Hindlimb muscle (tissue), 1 donor: Measurements from ENCODE around the gene DPYSL3. TPM values are rescaled to one million over a fixed set of nuclear protein-coding genes. Genes with fewer than 3 reads are reported as not detected.

ENCODE experiments used
- DNase-seq: peaks from one replicate; pipeline ENCODE4 v3.0.0-alpha.2; 2013
- polyA plus RNA-seq: library from polyadenylated mRNA; unstranded; fragments of 120-200 nt; gene quantifications from one replicate; pipeline ENCODE4 v1.2.1, GENCODE V29; 2013; ENCODE audit not compliant: insufficient read length

DPYSL3 gene
- polyA plus RNA-seq, 1 donor: 81.7 TPM

- DNase-seq: peak; percentile 69
Measured at GRCh38 chr5:147472664-147473475, 37.0 kb downstream of the DPYSL3 start.

- DNase-seq: no peak
Measured at GRCh38 chr5:147467973-147468508, 41.8 kb downstream of the DPYSL3 start.

GRCh38 chr5:147466360-147466980 is 43.4 kb downstream of the DPYSL3 start:
- peak; percentile 70 for DNase-seq

GRCh38 chr5:147465747-147466146 is 44.1 kb downstream of the DPYSL3 start:
- no peak for DNase-seq

- no peak for DNase-seq
Measured at GRCh38 chr5:147464211-147464610, 45.7 kb downstream of the DPYSL3 start.

GRCh38 chr5:147461915-147462314 is 48.0 kb downstream of the DPYSL3 start:
- DNase-seq: no peak

GRCh38 chr5:147460380-147460779 is 49.5 kb downstream of the DPYSL3 start:
- no peak for DNase-seq

- DNase-seq: no peak
Measured at GRCh38 chr5:147458581-147458980, 51.3 kb downstream of the DPYSL3 start.

- no peak for DNase-seq
Measured at GRCh38 chr5:147455822-147456450, 53.9 kb downstream of the DPYSL3 start.

GRCh38 chr5:147454996-147455677 is 54.7 kb downstream of the DPYSL3 start:
- peak; percentile 81 for DNase-seq

GRCh38 chr5:147453875-147454814 is 55.7 kb downstream of the DPYSL3 start:
- peak; percentile 95 for DNase-seq

GRCh38 chr5:147452165-147452811 is 57.6 kb downstream of the DPYSL3 start:
- DNase-seq: no peak

- DNase-seq: no peak
Measured at GRCh38 chr5:147451193-147451592, 58.7 kb downstream of the DPYSL3 start.

- no peak for DNase-seq
Measured at GRCh38 chr5:147450606-147451005, 59.3 kb downstream of the DPYSL3 start.

GRCh38 chr5:147448766-147449165 is 61.1 kb downstream of the DPYSL3 start:
- no peak for DNase-seq

- peak; percentile 47 for DNase-seq
Measured at GRCh38 chr5:147446523-147446922, 63.3 kb downstream of the DPYSL3 start.

- DNase-seq: peak; percentile 27
Measured at GRCh38 chr5:147445917-147446316, 64.0 kb downstream of the DPYSL3 start.

- DNase-seq: no peak
Measured at GRCh38 chr5:147445090-147445489, 64.8 kb downstream of the DPYSL3 start.

GRCh38 chr5:147442224-147442623 is 67.6 kb downstream of the DPYSL3 start:
- DNase-seq: no peak

- no peak for DNase-seq
Measured at GRCh38 chr5:147441191-147441695, 68.6 kb downstream of the DPYSL3 start.

- no peak for DNase-seq
Measured at GRCh38 chr5:147439254-147439653, 70.6 kb downstream of the DPYSL3 start.
